ENCODE data around the gene LRRC8A.

DNA sequence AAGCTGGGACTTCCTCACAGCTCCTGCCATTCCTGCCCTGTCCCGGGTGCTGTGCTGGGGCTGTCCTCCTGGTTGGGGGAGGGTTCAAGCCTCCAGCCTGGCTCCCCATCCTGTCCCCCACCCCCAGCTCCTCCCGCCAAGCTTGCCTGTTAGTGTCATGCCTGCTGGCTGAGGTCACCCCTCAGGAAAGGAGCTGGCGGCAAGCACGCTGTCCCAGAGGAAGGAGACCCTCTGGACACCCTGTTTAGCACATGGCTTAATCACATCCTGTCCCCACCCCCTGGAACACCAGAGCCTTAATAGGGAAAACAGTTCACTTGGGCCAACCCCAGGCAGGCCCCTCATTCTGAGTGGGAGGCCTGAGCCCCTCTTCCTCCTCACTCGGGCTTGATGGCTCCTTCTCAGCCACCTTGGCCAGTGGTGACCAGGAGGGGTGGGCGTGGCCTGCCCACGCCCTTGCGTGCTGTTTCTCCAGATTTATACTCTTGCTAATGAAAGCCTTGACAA lies 29.6 kb downstream of the LRRC8A start:
- TF ChIP-seq, protein P1, sequence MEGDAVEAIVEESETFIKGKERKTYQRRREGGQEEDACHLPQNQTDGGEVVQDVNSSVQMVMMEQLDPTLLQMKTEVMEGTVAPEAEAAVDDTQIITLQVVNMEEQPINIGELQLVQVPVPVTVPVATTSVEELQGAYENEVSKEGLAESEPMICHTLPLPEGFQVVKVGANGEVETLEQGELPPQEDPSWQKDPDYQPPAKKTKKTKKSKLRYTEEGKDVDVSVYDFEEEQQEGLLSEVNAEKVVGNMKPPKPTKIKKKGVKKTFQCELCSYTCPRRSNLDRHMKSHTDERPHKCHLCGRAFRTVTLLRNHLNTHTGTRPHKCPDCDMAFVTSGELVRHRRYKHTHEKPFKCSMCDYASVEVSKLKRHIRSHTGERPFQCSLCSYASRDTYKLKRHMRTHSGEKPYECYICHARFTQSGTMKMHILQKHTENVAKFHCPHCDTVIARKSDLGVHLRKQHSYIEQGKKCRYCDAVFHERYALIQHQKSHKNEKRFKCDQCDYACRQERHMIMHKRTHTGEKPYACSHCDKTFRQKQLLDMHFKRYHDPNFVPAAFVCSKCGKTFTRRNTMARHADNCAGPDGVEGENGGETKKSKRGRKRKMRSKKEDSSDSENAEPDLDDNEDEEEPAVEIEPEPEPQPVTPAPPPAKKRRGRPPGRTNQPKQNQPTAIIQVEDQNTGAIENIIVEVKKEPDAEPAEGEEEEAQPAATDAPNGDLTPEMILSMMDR (IDR thresholded peaks at IDR 0.05), result no peak
- TF ChIP-seq SIN3A (IDR thresholded peaks at IDR 0.05; ENCODE audit: borderline replicate concordance, insufficient read depth, low read depth, low read length), result no peak
- no peak for TF ChIP-seq POLR2AphosphoS5 (IDR thresholded peaks at IDR 0.05; ENCODE audit: low read depth, low read length)
- TF ChIP-seq, protein P2, sequence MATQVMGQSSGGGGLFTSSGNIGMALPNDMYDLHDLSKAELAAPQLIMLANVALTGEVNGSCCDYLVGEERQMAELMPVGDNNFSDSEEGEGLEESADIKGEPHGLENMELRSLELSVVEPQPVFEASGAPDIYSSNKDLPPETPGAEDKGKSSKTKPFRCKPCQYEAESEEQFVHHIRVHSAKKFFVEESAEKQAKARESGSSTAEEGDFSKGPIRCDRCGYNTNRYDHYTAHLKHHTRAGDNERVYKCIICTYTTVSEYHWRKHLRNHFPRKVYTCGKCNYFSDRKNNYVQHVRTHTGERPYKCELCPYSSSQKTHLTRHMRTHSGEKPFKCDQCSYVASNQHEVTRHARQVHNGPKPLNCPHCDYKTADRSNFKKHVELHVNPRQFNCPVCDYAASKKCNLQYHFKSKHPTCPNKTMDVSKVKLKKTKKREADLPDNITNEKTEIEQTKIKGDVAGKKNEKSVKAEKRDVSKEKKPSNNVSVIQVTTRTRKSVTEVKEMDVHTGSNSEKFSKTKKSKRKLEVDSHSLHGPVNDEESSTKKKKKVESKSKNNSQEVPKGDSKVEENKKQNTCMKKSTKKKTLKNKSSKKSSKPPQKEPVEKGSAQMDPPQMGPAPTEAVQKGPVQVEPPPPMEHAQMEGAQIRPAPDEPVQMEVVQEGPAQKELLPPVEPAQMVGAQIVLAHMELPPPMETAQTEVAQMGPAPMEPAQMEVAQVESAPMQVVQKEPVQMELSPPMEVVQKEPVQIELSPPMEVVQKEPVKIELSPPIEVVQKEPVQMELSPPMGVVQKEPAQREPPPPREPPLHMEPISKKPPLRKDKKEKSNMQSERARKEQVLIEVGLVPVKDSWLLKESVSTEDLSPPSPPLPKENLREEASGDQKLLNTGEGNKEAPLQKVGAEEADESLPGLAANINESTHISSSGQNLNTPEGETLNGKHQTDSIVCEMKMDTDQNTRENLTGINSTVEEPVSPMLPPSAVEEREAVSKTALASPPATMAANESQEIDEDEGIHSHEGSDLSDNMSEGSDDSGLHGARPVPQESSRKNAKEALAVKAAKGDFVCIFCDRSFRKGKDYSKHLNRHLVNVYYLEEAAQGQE (IDR thresholded peaks at IDR 0.05; ENCODE audit: insufficient read depth in 1 of 2, low read depth in 2 of 2, low read length in 1 of 2), result no peak
